GM10248 (cell line): ENCODE measurements around the gene SLC43A2.

Experiments
- CTCF ChIA-PET: fragments of 300-600 bp; sonication (Branson Sonifier 250); formaldehyde crosslinking; extraction: SDS; loops from one replicate; lab custom pipeline; 2021; ENCODE audit warnings: antibody characterized with exemption; lab: Yijun Ruan, JAX
- POLR2A ChIA-PET: fragments of 350-650 bp; sonication (Branson Sonifier 250); formaldehyde crosslinking; extraction: SDS; loops from one replicate; lab custom pipeline; 2020; ENCODE audit warnings: antibody characterized with exemption; lab: Yijun Ruan, JAX
- DNase-seq: peaks from one replicate; pipeline ENCODE4 v3.0.0; 2012; ENCODE audit errors: extremely low spot score
- TF ChIP-seq, protein P1 (sequence below): IDR thresholded peaks from 2 replicates; pipeline ENCODE4 v1.5.1; 2012; ENCODE audit warnings: mild to moderate bottlenecking, low read depth; ENCODE audit errors: extremely low read depth, missing control alignments, control extremely low read depth

SLC43A2 gene

DNA sequence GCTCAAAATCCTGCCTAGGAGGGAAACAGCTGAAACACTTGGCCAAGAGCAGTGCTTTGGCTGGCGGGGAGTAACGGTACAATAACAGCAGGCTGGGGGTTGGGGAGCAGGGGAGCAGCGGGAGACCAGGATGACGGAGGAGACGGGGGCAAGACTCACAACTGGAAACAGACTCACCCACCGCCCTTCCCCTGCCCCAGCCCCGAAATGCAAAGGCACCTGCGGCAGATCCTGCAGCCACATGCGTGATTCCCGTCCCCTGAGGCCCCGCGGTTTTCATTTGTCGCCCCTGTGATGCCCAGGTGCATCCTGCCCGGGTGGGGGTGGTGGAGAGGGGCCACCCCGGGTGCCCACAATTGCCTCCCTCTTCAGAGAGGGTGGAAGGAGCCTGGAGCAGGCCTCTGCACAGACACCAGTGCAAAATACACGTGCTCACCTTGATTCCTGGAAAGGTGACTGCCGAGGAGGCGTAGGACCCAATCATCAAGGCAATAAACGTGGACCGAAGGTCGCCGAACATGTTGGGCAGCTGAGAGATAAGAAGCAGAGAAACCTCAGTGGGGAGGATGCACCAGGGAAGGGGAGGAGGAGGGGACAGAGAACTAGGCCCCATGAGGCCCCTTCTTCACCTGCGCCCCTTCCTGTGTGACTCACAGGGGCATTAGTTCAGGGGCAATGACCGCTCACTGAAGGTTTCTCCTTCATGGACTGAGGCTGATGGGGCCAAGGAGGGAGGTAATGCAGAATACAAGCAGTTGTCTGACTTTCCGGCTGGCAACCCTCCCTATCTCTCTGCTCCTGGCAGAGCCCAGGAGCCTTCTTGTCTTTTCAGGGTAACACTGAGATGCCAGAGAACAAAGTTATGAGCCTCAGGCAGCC, 35.6 kb downstream of the SLC43A2 start:
- TF ChIP-seq, protein P1, sequence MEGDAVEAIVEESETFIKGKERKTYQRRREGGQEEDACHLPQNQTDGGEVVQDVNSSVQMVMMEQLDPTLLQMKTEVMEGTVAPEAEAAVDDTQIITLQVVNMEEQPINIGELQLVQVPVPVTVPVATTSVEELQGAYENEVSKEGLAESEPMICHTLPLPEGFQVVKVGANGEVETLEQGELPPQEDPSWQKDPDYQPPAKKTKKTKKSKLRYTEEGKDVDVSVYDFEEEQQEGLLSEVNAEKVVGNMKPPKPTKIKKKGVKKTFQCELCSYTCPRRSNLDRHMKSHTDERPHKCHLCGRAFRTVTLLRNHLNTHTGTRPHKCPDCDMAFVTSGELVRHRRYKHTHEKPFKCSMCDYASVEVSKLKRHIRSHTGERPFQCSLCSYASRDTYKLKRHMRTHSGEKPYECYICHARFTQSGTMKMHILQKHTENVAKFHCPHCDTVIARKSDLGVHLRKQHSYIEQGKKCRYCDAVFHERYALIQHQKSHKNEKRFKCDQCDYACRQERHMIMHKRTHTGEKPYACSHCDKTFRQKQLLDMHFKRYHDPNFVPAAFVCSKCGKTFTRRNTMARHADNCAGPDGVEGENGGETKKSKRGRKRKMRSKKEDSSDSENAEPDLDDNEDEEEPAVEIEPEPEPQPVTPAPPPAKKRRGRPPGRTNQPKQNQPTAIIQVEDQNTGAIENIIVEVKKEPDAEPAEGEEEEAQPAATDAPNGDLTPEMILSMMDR: no peak
- peak; percentile 65 for DNase-seq
- CTCF ChIA-PET: interaction anchor here (1.0 to 1.1 kb wide), 4 partner anchors 11 to 34 kb away, joined by 3 to 5 read pairs (median 4); no protein-coding TSS in a partner anchor
- POLR2A ChIA-PET: no interaction called here

DNA sequence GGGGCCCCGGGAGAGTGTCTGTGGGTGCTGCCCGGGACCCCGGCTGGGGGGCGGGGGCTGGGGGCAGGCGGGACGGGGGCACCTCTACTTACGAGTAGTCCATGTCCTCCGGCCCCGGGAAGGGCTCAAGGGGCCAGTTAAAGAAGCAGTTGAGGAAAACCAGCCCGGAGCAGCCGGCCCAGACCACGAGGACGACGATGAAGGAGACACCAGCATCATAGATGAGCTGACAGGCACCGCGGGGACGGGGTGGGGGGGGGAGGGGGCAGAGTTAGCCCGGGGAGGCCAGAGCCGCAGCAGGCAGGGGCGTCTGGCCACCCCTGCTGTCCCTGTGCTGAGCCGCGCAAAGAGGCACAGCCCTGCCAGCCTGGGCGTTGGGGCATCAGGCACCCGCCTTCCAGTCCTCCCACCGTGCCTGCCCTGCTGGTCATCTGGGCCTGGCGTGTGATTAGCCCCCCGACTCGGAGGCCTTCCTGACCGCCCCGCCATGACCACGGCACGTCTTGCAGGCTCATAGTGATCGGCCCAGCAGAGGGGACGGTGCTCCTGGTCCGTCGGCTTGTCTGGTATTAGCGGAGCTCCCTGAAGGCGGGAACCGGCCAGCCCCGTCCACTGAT, 37.1 kb downstream of the SLC43A2 start:
- CTCF ChIA-PET: interaction anchor here (1.0 kb wide), 3 partner anchors 13 to 36 kb away, joined by 3 to 5 read pairs (median 3); no protein-coding TSS in a partner anchor
- DNase-seq: no peak
- POLR2A ChIA-PET: no interaction called here
- TF ChIP-seq, protein P1: no peak

DNA sequence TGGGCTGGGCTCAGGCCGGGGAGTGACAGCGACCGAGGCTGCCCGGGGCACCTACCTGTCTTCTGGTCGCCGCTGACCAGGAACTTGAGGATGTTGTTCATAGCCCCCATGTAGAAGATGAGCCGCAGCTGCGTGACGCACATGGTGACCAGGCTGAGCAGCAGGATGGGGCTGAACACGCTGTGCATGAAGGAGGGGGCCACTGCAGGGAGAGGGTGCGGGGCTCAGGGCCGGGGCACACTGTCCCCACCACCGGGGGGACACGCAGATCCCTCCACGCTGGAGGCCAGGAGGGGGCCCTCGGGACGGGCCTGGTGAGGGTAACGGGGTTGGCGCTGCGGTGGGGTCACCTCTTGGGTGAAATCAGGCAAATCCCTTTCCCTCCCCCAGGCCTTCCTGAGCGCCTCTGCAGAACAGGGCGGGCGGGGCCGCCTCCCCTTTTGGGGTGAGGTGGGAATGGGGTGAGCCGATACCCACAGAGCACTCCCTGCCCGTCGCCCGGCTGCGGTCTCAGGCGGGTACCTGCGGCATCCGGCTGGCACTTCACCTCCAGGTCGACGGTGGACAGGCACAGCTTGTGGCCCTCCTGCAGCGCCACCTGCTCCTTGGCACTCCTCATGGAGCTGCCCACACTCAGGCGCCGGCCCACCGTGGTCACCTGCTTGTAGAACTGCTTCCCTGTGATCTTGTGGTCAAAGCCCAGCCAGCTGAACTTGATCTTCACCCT, 37.7 kb downstream of the SLC43A2 start:
- no peak for DNase-seq
- POLR2A ChIA-PET: no interaction called here
- TF ChIP-seq, protein P1: no peak
- CTCF ChIA-PET: interaction anchor here (0.9 to 1.6 kb wide), 5 partner anchors 10 to 58 kb away, joined by 3 to 7 read pairs (median 3); partner anchors contain the start of gene RILP

DNA sequence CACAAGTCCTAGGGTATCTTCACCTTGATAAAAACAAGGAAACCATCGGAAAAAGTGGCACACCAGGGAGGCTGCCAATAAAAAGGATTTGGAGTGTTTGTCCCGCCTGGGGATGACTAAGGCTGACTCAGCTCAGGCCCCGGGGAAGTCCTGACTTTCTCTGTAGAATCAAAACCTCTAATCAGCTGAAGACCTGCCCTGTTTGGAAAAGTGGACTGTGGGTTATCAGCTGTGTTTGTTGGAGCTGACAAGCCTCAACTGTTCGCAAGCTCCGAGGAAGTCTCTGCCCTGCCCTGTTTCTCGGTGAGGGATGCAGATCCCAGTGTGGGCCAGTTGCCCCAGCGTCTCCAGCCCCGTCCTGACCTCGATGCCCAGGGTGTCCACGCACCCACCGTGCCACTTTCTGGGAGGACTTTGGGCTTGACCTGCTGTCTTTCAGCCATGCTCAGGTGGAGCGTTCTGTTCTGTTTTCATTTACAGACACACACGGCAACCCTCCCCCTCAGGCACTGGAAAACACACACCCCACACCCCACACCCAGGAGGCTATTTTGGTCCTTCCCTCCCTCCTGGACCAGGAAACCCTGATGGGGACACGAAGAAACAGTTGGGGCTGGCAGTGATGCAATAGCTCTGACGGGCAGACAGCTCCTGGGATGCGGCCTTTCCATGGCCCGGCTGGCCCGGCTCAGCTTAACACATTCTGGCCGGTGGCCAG, 38.4 kb downstream of the SLC43A2 start:
- no peak for DNase-seq

DNA sequence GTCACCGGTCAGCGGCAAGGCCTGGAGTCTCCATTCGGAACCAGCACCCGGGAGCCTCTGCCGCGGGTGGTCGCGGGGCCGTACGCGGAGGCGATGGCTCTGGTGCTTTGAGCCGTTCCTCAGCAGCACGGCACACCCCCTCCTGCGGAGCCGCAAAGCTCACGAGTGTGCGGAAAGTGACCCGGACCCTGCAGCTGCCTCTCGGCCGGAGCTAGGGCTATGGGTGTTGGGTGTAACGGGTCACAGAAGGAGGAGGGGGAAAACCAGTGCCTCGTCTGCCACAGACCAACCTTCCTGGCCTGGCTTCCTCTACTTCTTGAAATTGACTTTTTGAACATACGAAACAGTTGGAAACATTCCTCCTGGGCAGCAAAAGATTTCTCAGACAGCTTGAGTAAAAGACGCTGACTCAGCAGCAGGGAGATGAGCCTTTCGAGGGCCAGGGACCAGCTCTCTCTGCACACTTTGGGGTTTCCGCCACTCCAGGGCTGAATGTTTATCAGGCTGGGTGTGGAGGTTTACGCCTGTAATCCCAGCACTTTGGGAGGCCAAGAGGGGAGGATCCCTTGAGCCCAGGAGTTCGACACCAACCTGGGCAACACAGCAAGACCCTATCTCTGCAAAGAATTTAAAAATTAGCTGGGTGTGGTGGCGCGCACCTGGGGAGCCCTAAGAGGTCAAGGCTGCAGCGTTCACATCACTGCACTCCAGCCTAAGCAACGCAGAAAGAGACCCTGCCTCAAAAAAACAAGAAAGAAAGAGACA, 39.6 kb downstream of the SLC43A2 start:
- CTCF ChIA-PET: interaction anchor here (0.7 to 1.8 kb wide), 6 partner anchors 12 to 60 kb away, joined by 3 to 8 read pairs (median 3); partner anchors contain the start of gene RILP
- POLR2A ChIA-PET: no interaction called here

More for the DNA sequence above, 38.4 kb downstream of the SLC43A2 start:
- ChIA-PET POLR2A (no interaction called here), CTCF (interaction anchor here (0.9 to 1.6 kb wide), 6 partner anchors 10 to 59 kb away, joined by 3 to 7 read pairs (median 3); partner anchors contain the start of gene RILP)
- TF ChIP-seq, protein P1: no peak

More for the DNA sequence above, 39.6 kb downstream of the SLC43A2 start:
- TF ChIP-seq, protein P1: no peak
- DNase-seq: no peak
